SK-N-SH treated with all-trans-retinoic acid at 6 μM for 48 hours (cell line): ENCODE results near the gene GRIA1.

Source experiments
- ATAC-seq: fragments of 200-7000 bp; cut with Tn5 transposase; 3 replicates; pipeline ENCODE4 v1.9.1; 2020; ENCODE audit warnings: mild to moderate bottlenecking, moderate library complexity
- ARNTL ChIP-seq: fragments of 450-650 bp; formaldehyde crosslinking; IDR thresholded peaks from 2 replicates; pipeline ENCODE4 v1.5.0; 2020; ENCODE audit warnings: low read depth, mild to moderate bottlenecking, moderate library complexity, borderline replicate concordance
- BACH2 ChIP-seq: fragments of 250-450 bp; sonication (Bioruptor Pico); IDR thresholded peaks from 2 replicates; pipeline ENCODE4 v1.9.0; 2021; ENCODE audit warnings: mild to moderate bottlenecking, borderline replicate concordance
- CREB5 ChIP-seq: fragments of 250-450 bp; sonication (Bioruptor Pico); IDR thresholded peaks from 2 replicates; pipeline ENCODE4 v1.5.1; 2020; ENCODE audit warnings: low read depth, mild to moderate bottlenecking, moderate library complexity
- CSDC2 ChIP-seq: fragments of 250-450 bp; sonication (Bioruptor Pico); IDR thresholded peaks from 2 replicates; pipeline ENCODE4 v1.5.0; 2020; ENCODE audit warnings: mild to moderate bottlenecking, moderate library complexity
- ESRRG ChIP-seq: fragments of 250-450 bp; sonication (Bioruptor Pico); IDR thresholded peaks from 2 replicates; pipeline ENCODE4 v1.6.1; 2021; ENCODE audit warnings: mild to moderate bottlenecking
- GLIS3 ChIP-seq: fragments of 250-450 bp; sonication (Bioruptor Pico); IDR thresholded peaks from 2 replicates; pipeline ENCODE4 v1.5.0; 2020; ENCODE audit warnings: mild to moderate bottlenecking, moderate library complexity
- OSR1 ChIP-seq: fragments of 250-450 bp; sonication (Bioruptor Pico); IDR thresholded peaks from 2 replicates; pipeline ENCODE4 v1.8.0; 2022; ENCODE audit warnings: moderate library complexity, mild to moderate bottlenecking, inconsistent platforms
- POU6F1 ChIP-seq: fragments of 250-450 bp; sonication (Bioruptor Pico); IDR thresholded peaks from 2 replicates; pipeline ENCODE4 v1.8.0; 2021; ENCODE audit warnings: low read depth, mild to moderate bottlenecking, moderate library complexity, borderline replicate concordance
- PPARA ChIP-seq: fragments of 250-450 bp; sonication (Bioruptor Pico); IDR thresholded peaks from 2 replicates; pipeline ENCODE4 v1.5.0; 2020; ENCODE audit warnings: mild to moderate bottlenecking, borderline replicate concordance
- RARB ChIP-seq: fragments of 250-450 bp; sonication (Bioruptor Pico); IDR thresholded peaks from 2 replicates; pipeline ENCODE4 v1.8.0; 2021; ENCODE audit warnings: mild to moderate bottlenecking, moderate library complexity
- SNAI2 ChIP-seq: fragments of 250-450 bp; sonication (Bioruptor Pico); IDR thresholded peaks from 2 replicates; pipeline ENCODE4 v1.5.0; 2020; ENCODE audit warnings: mild to moderate bottlenecking, moderate library complexity
- TCF4 ChIP-seq: fragments of 250-450 bp; sonication (Bioruptor Pico); IDR thresholded peaks from 2 replicates; pipeline ENCODE4 v1.8.0; 2021; ENCODE audit warnings: mild to moderate bottlenecking, moderate library complexity, borderline replicate concordance
- TOX ChIP-seq: fragments of 250-450 bp; sonication (Bioruptor Pico); IDR thresholded peaks from 2 replicates; pipeline ENCODE4 v1.8.0; 2021; ENCODE audit warnings: mild to moderate bottlenecking, moderate library complexity, borderline replicate concordance
- ZC3H10 ChIP-seq: fragments of 250-450 bp; sonication (Bioruptor Pico); IDR thresholded peaks from 2 replicates; pipeline ENCODE4 v1.5.1; 2021; ENCODE audit warnings: mild to moderate bottlenecking, moderate library complexity
- ZFP3 ChIP-seq: fragments of 250-450 bp; sonication (Bioruptor Pico); IDR thresholded peaks from 2 replicates; pipeline ENCODE4 v1.5.0; 2020; ENCODE audit warnings: mild to moderate bottlenecking, moderate library complexity
- ZFP30 ChIP-seq: fragments of 450-650 bp; formaldehyde crosslinking; IDR thresholded peaks from 2 replicates; pipeline ENCODE4 v1.5.0; 2022; ENCODE audit warnings: mild to moderate bottlenecking, moderate library complexity
- ZNF565 ChIP-seq: fragments of 450-650 bp; formaldehyde crosslinking; conservative IDR thresholded peaks from 2 replicates; pipeline ENCODE4 v1.5.0; 2020; ENCODE audit warnings: low read depth, mild to moderate bottlenecking, moderate library complexity
- ZNF70 ChIP-seq: fragments of 450-650 bp; formaldehyde crosslinking; IDR thresholded peaks from 2 replicates; pipeline ENCODE4 v1.5.0; 2020; ENCODE audit warnings: mild to moderate bottlenecking, moderate library complexity
- TF ChIP-seq, protein P1 (sequence below): fragments of 250-450 bp; sonication (Bioruptor Pico); IDR thresholded peaks from 2 replicates; pipeline ENCODE4 v1.5.1; 2021; ENCODE audit warnings: mild to moderate bottlenecking, moderate library complexity
- TF ChIP-seq, protein P2 (sequence below): fragments of 250-450 bp; sonication (Bioruptor Pico); IDR thresholded peaks from 2 replicates; pipeline ENCODE4 v1.5.0; 2020; ENCODE audit warnings: mild to moderate bottlenecking, moderate library complexity
- TF ChIP-seq, protein P3 (sequence below): fragments of 250-450 bp; sonication (Bioruptor Pico); IDR thresholded peaks from 2 replicates; pipeline ENCODE4 v1.8.0; 2020; ENCODE audit warnings: mild to moderate bottlenecking, moderate library complexity, borderline replicate concordance

GRIA1 gene

DNA sequence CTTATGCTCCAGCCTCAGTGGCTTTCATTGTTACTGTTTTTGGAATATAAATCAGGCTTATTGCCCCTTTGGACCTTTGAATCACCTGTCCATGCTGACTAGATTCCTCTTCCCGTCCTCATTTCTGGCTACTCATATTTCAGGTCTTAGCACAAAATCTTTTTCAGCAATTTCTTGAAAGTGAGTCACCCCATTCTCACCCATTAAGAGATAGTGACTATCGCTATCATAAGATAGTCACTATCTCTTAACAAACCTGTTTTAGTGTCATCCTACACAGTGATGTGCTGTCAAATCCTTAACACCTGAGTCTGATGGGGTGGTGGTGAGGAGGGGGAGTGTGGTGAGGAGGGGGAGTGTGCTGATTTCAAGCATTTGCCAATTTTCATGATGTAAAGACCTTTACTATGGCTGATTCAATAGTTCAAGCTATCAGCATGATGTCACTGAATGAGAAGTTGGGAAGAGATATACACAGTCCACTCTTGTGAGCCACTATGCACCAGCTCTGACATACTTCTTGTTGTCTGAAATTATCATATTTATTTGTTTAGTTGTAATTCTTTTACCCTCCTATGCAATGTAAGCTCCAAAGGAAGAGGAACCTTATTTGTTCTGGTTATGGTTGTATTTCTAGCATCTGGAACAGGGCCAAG, 95.3 kb downstream of the GRIA1 start (continued):
- TF ChIP-seq BACH2 (CRISPR knock-in tag), result no peak
- TF ChIP-seq ZC3H10, result no peak
- TF ChIP-seq, protein P1, sequence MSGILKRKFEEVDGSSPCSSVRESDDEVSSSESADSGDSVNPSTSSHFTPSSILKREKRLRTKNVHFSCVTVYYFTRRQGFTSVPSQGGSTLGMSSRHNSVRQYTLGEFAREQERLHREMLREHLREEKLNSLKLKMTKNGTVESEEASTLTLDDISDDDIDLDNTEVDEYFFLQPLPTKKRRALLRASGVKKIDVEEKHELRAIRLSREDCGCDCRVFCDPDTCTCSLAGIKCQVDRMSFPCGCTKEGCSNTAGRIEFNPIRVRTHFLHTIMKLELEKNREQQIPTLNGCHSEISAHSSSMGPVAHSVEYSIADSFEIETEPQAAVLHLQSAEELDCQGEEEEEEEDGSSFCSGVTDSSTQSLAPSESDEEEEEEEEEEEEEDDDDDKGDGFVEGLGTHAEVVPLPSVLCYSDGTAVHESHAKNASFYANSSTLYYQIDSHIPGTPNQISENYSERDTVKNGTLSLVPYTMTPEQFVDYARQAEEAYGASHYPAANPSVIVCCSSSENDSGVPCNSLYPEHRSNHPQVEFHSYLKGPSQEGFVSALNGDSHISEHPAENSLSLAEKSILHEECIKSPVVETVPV (CRISPR knock-in tag), result no peak
- no peak for TF ChIP-seq ZFP3 (CRISPR knock-in tag)

DNA sequence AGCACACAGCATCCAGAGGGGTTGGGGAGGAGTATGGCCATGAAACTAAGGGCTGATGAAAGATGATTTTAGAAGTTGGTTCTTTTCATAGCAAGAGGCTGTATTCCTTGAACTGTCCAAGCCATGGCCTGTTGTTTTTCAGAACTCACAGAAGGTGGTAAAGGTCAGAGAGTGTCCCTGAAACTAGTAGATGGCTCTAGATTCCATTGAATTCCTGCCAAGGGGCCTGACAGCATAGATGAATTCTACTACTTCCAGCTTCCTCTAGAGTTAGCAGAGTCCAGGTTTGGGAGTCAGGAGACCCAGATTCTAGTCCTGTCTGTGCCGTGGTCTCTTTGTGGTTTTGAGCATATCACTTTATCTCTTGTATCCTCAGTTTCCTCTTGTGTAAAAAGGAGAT, 101.6 kb downstream of the GRIA1 start:
- no peak for ATAC-seq
- TF ChIP-seq CSDC2 (no peak), PPARA (CRISPR knock-in tag) (no peak), OSR1 (CRISPR knock-in tag) (no peak), ZC3H10 (no peak), ESRRG (CRISPR knock-in tag) (no peak), ARNTL (CRISPR knock-in tag) (no peak), CREB5 (no peak), GLIS3 (CRISPR knock-in tag) (no peak), SNAI2 (CRISPR knock-in tag) (no peak), TOX (CRISPR knock-in tag) (no peak), ZFP30 (CRISPR knock-in tag) (no peak), RARB (no peak), POU6F1 (CRISPR knock-in tag) (no peak)
- TF ChIP-seq, protein P2, sequence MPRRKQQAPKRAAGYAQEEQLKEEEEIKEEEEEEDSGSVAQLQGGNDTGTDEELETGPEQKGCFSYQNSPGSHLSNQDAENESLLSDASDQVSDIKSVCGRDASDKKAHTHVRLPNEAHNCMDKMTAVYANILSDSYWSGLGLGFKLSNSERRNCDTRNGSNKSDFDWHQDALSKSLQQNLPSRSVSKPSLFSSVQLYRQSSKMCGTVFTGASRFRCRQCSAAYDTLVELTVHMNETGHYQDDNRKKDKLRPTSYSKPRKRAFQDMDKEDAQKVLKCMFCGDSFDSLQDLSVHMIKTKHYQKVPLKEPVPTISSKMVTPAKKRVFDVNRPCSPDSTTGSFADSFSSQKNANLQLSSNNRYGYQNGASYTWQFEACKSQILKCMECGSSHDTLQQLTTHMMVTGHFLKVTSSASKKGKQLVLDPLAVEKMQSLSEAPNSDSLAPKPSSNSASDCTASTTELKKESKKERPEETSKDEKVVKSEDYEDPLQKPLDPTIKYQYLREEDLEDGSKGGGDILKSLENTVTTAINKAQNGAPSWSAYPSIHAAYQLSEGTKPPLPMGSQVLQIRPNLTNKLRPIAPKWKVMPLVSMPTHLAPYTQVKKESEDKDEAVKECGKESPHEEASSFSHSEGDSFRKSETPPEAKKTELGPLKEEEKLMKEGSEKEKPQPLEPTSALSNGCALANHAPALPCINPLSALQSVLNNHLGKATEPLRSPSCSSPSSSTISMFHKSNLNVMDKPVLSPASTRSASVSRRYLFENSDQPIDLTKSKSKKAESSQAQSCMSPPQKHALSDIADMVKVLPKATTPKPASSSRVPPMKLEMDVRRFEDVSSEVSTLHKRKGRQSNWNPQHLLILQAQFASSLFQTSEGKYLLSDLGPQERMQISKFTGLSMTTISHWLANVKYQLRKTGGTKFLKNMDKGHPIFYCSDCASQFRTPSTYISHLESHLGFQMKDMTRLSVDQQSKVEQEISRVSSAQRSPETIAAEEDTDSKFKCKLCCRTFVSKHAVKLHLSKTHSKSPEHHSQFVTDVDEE (CRISPR knock-in tag), result no peak
- TF ChIP-seq, protein P3, sequence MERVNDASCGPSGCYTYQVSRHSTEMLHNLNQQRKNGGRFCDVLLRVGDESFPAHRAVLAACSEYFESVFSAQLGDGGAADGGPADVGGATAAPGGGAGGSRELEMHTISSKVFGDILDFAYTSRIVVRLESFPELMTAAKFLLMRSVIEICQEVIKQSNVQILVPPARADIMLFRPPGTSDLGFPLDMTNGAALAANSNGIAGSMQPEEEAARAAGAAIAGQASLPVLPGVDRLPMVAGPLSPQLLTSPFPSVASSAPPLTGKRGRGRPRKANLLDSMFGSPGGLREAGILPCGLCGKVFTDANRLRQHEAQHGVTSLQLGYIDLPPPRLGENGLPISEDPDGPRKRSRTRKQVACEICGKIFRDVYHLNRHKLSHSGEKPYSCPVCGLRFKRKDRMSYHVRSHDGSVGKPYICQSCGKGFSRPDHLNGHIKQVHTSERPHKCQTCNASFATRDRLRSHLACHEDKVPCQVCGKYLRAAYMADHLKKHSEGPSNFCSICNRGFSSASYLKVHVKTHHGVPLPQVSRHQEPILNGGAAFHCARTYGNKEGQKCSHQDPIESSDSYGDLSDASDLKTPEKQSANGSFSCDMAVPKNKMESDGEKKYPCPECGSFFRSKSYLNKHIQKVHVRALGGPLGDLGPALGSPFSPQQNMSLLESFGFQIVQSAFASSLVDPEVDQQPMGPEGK, result no peak

DNA sequence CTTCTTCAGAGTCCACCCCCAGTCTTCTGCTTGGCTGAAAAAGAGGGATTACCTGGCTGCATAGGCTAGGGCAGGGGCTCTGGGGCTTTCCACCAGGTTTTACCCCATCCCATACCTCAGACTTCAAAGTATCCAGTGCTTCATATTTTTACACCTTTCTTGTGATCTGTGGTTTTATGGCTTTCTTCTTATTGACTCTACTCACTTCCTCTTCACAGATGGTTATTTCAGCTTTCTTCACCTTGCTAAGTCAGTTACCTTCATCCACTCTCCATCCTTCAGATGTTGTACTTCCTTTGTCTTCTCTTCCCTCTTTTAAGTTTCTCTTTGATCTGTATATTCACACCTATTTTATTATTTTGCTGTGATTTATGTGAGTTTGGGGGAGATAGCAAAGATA, 104.3 kb downstream of the GRIA1 start:
- no peak for TF ChIP-seq OSR1 (CRISPR knock-in tag)
- TF ChIP-seq ZNF70, result no peak
- no peak for TF ChIP-seq CREB5
- no peak for TF ChIP-seq TCF4 (CRISPR knock-in tag)
- TF ChIP-seq SNAI2 (CRISPR knock-in tag), result no peak
- TF ChIP-seq, protein P3, result no peak
- no peak for TF ChIP-seq ZFP3 (CRISPR knock-in tag)
- TF ChIP-seq ZFP30 (CRISPR knock-in tag), result no peak
- no peak for TF ChIP-seq ZC3H10
- TF ChIP-seq POU6F1 (CRISPR knock-in tag), result no peak
- no peak for TF ChIP-seq ZNF565 (CRISPR knock-in tag)
- ATAC-seq, result no peak
